HS-5 (cell line): ENCODE results near the gene VCAN.

Experiments
- DNase-seq: peaks from one replicate; pipeline ENCODE4 v3.0.0-alpha.2; 2012; ENCODE audit warnings: low read depth

The VCAN gene

DNA sequence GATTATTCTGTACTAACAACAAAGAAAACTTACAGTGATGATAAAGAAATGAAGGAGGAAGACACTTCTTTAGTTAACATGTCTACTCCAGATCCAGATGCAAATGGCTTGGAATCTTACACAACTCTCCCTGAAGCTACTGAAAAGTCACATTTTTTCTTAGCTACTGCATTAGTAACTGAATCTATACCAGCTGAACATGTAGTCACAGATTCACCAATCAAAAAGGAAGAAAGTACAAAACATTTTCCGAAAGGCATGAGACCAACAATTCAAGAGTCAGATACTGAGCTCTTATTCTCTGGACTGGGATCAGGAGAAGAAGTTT is 67.9 kb downstream of the VCAN start:
- DNase-seq: no peak

DNA sequence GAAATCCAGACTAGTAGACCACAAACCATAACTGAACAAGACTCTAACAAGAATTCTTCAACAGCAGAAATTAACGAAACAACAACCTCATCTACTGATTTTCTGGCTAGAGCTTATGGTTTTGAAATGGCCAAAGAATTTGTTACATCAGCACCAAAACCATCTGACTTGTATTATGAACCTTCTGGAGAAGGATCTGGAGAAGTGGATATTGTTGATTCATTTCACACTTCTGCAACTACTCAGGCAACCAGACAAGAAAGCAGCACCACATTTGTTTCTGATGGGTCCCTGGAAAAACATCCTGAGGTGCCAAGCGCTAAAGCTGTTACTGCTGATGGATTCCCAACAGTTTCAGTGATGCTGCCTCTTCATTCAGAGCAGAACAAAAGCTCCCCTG is 68.6 kb downstream of the VCAN start:
- no peak for DNase-seq

DNA sequence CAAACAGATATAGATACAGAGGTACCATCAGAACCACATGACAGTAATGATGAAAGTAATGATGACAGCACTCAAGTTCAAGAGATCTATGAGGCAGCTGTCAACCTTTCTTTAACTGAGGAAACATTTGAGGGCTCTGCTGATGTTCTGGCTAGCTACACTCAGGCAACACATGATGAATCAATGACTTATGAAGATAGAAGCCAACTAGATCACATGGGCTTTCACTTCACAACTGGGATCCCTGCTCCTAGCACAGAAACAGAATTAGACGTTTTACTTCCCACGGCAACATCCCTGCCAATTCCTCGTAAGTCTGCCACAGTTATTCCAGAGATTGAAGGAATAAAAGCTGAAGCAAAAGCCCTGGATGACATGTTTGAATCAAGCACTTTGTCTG is 69.2 kb downstream of the VCAN start:
- DNase-seq: no peak

DNA sequence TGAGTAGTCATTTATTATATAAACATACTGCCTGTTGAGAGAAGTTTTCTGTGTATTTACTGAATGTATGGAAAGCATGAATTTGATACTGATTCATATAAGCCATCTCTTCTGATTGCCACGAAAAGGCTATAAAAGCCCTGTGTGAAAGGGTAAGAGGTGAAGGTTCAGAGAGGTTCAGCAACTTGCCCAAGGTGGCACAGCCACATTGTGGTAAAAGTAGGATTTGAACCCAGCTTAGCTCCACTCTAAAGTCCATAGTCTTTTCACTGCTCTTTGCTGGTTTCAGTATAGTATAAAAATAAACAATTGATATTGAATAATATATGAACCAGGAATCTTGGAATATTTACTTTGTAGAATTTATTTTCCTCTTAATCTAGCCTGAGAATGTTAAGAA is 71.3 kb downstream of the VCAN start:
- DNase-seq: no peak

DNA sequence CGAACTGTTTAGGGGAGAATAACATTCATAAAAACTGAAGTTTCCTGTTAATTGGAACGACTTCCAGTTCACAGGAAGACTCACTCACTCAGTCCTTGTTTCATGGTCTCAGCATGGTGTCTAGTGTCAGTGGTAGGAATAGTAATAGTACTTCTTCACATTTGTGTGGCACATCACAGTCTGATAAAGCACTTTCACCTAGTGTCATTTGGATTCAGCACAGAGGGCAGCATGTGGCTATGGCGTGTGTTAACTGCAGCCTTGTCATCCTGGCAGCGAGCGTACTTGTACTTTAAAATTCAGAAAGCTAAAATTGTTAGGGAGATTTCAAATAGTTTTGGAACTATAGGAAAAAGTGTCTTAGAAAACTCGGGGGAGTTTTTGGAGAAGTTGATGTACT is 72.4 kb downstream of the VCAN start:
- no peak for DNase-seq

DNA sequence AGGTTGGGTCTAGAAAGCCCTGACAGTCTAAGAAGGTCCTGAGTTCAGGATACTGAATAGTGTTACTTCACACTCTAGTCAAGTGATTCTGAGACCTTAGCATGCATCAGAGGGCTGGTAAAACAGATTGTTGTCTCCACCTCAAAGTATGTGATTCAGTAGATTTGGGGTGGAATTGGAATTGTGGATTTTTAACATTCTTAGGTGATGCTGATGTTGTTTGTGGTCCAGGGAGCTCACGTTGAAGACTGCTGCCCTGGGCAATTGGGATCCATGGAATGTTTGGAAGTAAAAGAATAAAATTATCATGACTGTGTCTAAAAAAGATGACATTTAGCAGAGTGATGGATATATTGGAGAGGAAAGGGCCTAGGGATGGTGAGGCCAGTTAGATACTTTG is 75.6 kb downstream of the VCAN start:
- DNase-seq: no peak

DNA sequence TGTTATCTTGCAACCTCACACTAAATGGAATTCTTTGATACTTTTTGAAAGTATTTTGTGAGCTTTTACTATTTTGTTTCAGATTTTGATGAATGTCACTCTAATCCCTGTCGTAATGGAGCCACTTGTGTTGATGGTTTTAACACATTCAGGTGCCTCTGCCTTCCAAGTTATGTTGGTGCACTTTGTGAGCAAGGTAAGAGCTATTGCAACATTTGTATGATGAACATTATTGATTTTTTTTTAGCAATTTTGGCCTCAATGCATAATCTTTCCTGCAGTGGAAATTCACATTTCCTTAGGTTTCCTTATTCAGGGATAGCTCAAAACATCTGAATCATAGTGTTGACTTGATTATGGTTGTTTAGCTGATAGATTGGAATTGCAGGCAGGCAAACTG is 76.3 kb downstream of the VCAN start:
- no peak for DNase-seq

DNA sequence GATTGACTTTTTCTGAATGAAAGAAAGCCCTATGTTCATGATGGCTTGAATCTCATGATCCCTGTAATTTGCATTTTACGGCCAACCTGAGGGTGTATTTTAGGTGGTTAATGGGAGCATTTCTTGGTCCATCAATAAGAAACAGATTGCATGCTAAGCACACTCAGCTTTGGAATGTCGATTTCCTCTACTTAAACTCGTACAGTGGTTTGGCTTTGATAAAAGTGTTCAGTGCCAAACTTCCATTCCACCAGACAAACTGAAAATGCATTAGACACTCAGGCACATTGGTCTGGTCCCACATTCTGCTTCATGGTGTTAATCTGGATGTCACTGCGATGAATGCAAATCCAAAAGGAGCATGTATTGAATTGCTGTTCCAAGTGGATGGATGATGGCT is 77.0 kb downstream of the VCAN start:
- no peak for DNase-seq

DNA sequence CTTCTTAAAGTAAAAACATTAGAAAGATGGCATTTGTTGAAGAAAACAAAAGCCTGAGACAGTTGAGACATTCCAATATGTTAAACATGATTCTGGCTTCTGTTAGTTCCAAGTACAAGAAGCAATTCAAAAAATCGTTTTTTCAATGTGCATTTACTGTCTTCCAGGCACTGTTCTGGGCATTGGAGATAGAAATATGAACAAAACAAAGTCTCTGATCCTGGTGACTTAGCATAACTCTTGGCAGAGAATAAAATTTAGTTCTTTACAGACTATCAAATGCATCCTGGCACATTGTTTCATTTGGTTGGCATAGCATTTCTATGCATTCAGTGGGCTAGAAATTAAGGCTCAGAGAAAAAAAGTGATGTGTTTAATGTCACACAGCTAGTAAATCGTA is 77.5 kb downstream of the VCAN start:
- DNase-seq: no peak

DNA sequence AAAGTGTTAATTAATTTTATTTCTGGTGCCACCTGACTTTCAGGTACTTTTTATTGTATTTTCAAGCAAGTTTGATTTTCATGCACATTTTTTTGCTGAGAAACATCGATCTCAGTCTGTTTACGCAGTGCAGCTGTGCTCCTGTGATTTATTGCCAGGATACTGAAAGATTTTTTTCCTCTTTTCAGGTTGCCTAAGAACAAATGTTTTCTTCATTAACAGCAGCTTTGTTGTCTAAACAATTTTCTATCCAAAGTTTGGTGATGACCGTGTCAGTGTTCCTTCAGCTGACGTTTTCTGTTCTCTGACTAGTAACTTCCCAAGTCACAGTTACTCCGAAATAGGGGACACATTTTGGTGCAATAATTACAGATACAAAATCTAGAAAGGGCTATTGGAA is 78.1 kb downstream of the VCAN start:
- DNase-seq: no peak

DNA sequence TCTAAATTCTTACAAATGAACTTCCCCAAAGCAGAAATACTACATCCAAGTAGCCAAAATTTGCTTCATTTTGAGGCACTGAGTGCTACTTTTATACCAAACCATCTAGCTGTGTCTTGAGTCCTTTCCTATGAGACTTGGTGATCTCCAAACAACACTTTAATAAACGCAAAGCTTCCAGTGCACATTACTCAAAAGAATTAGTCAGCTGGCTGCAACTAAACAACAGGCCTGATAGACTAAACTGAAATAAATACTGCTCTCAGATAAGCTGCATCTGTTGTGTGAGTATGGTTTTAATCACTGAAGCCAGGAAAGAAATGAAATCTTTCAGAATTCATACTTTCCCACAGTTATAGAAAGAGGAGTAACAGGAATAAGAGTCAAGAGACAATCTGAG is 80.3 kb downstream of the VCAN start:
- DNase-seq: no peak

DNA sequence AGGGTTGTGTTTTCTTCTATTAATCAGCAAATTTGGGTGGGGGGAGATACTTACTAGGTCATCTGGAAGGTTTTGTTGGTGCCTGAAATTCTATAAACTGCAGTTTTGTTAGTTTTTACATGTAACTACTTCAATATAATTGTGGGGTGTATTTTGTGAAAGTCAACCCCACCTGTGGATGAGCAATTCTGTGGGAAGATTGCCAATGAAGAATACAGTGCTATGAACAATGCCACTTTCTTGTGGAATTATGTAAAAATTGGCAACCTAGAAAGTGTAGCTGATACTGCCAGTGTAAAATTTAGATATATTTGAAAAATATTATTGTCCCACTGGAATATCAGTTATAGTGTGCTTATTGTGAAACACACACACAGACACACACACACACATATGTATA is 80.7 kb downstream of the VCAN start:
- DNase-seq: no peak

DNA sequence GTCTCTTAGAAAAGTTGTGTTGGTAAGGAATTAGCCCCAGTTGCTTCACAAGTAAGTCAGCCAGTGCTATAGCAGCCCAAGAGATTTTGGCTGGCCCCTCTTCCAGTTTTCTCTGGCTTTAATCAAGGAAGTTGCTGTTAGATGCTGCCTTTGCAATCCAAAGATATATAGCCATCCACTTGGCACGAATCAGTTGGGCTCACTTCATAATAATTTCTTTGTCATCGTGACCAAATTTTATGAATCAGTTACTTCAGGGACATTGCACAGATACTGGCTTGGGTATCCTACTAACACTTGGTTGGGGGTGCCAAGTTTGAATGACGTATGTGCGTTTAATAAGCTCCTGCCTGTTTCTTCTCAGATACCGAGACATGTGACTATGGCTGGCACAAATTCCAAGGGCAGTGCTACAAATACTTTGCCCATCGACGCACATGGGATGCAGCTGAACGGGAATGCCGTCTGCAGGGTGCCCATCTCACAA is 81.5 kb downstream of the VCAN start:
- DNase-seq: no peak

DNA sequence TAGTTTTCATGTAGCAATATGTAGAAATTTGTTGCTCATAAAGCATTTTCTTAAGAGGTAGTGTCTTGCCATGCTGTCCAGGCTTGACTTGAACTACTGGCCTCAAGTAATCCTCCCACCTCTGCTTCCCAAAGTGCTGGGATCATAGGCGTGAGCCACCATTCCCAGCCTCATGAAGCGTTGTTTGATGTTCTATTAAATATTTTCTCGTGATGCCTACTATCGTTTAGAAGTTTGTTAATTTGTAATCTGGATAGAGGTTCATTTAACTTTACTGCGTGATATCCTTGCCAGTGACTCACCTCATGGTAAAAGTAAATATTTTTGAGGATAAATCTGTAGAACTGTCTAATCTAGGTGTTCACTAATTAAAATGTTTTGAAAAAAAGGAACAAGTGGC is 82.6 kb downstream of the VCAN start:
- DNase-seq: no peak

DNA sequence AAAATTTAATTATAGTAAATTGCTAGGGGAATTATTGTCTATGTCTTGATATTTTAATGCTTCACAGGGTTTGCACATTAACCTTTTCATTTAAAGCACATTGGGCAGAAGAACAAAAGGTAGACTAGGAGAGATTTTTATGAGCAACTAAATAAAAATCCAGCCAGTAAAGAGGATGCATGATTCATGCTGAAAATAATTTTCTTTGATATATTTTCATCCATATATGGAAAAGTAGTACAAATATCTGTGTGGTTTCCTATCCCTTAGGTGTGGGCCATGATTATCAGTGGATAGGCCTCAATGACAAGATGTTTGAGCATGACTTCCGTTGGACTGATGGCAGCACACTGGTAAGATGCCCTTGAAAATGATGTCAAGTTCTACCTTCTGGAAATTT is 83.1 kb downstream of the VCAN start:
- no peak for DNase-seq

DNA sequence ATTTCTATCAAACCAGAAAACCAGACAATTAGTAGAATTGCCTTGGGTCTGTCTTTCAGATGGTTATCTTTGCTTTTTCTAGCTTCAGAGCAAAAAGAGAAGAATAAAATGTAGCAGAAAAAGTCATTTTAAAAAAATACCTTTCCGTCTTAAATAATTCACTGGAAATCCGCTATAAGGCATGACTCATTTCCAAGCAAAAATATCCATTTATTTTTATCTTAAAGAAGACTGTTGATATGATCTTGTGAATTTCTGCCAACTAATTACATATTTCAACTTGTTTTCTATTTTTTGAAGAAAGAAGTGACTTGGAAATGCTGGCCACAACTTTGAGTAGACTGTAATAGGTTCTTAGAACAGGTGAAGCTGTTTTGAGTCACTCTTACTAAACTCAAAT is 83.7 kb downstream of the VCAN start:
- no peak for DNase-seq

DNA sequence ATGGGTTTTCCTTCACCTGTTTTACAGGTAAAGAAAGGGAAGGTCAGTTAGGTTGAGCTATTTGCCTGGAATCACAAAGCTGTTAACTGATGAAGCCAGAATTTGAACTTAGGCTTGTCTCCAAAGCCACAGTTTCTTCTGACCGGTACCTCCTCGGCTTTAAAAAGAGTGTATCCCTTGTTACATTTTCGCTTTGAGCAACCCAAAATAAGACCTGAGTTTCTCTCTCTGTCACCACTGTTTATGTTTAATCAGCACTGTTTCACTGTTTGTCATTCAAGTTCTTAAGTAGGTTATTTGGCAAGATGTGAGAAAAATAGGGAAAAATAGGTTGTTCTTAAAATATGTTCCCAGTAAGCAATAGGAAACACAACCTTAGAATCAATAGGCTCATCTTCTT is 84.6 kb downstream of the VCAN start:
- DNase-seq: no peak

DNA sequence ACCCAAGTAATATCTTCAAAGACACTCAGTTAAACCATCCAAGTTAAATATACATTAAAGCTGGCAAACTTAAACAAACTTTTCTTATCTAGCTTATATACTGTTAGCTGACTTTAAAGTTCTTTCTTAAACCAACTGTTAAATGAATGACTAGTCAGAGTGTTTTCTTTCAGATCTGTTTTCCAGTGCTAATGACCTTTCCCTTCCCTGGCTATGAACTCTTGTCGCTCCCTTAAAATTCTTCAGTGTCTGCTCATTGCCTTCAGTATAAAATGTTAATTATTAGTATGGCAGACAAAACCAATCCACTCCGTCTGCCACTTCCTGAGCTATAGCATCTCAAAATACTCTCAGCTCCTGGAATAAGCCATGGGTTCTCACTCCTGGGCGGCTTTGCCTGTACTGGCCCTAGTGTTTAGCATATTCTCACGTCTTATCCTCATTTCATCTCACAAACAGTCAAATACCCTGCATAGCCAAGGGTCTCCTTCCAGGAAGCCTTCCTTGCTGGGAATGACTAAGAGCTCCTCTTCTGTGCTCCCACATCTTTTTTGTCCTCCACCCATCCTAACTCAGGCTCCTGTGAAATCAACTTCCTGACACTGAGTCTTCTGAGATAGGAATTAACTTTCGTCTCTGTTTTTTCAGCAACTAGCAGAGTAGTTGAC is 87.7 kb downstream of the VCAN start:
- no peak for DNase-seq

DNA sequence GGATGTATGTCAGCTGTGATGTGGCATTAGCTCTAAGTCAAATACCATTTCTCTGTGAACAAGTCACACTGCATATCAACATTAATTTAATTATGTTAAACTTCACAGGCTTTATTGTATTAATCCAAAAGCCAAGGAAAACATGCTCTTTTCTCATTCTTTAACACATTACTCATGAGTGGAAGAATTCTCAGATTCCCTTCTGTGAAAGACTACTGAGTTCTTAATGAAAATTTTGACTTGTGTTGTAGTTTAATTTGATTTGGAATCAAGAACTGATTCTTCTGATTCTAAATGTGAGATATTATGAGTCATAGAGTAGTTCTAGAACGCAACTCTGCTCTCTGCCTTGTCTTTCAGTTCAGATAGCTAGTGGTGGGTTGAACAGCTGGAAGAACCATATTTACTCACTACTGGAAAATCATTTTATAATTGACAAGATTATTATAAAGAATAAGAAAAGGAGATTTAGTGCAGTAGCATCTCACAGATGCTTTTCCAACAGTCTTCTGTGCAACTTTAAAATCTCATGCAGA is 90.6 kb downstream of the VCAN start:
- DNase-seq: no peak

DNA sequence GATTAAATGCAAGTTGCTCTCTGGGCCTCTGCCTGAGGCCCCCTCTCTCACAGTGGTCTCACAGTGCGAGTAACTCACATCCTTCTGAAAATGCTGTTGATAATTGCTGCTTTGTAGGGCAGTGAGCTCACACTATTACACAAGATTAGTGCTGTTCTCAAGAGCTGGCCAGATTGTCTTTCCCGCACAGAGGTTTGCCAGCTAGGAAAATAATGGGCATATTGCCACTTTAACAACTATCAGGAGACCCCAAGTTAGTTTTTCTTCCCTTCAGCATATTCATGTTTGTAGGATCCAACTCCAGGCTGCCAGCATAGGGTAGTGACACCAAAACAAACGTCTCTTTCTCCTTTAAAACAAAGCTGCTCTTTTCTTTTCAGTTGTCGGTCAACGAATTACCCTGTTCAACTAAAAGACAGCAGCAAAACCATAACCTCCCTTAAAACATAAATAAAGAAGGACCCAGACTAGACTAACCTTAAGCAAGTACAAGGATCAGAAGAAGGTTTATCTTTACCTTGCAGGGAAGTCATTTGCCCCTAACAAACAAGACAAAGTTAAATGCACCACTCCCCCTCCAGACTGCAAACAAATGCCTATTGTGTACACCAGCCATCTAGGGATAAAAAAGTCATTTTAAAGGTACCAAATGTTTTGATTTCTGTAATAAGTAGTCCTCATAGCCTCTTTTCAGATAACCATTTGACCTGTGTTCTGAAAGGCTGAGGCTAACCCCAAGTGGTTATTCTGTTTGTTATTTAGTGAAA is 91.4 kb downstream of the VCAN start:
- DNase-seq: no peak

DNA sequence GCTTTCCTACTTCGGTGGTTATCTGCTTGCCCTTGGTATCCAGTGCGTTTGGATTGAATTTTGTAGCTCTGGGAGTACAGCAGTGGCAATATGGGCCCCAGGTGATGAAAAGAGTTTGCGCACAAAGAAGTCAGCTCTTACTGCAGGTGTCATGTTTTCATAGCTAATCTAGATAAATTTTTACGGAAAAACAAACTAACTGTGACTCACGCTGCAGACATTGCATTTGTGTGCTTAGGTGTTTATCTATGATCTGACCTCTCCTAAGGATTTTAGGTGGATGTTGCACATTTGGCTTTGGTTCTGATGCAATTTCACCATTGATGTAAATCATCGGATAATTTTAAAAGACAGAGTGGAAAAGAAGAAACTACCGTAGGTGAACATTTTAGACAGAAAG is 92.1 kb downstream of the VCAN start:
- DNase-seq: no peak

DNA sequence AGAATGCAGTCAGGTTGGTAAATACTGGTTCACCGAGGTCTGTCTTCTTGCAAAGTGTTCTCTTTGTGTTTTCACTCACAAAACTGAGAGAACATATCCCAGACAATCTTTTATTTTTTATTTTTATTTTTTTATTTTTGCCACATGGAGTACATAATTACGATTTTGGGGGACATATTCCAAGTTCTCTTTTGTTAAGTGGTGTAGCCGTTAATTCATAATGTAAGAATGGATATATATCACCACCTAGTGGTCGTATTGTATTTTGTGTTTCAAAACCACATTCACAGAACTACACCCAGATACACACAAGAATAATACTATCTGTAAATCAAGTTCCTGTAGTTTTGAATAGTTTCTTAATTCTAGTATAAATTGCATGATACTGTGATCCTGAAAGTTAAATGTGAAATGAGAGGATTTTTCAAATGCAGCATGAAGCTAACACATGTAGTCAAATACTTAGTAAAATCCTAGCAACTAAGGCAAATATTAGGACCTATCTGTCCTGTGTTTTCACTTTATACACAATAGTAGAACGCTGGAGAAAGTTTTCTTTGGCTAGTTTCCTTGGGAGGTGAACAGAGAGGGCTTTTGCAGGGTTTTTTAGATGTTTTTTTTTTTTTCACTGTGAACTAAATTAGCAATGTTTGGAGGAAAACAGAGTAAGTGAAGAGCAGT is 92.7 kb downstream of the VCAN start:
- no peak for DNase-seq

DNA sequence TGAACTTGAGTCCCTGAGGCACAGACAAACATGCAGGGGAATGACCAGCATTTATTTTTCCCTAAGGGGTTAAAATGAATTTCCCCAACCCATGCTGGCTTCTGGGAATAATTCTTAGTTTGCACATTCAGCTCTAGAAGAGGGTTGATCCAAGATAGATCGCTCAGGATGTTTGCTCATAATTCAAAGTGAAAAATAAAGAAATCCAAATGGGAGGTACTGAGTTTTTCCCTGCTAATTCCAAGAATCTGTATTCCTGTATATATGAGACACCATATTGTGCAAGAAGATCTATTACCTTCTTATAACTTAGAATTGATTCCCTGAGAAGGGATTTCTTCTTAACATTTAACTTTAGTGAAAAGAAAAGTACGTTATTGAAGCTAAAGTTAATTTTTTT is 96.2 kb downstream of the VCAN start:
- DNase-seq: no peak
